Panc1 (cell line): ENCODE measurements around the gene EIF2S2.
"Not testable (repeated sequence)": the region's sequence is repeated elsewhere in the genome, so short reads cannot be mapped to it uniquely, and the experiment has no call there.

Experiments used
- CTCF ChIP-seq: fragments of 450-650 bp; IDR thresholded peaks from 2 replicates; pipeline ENCODE4 v1.5.1; 2017; ENCODE audit warnings: mild to moderate bottlenecking
- REST ChIP-seq, 2 experiments: IDR thresholded peaks; 2 replicates each; pipeline ENCODE4 v1.6.1; 2011 to 2012; ENCODE audit warnings: low read depth in 2 of 2, control low read depth in 1 of 2, low read length in 1 of 2, mild to moderate bottlenecking in 1 of 2, moderate library complexity in 1 of 2; ENCODE audit not compliant: insufficient read depth in 1 of 2

- TF ChIP-seq CTCF; REST (IDR thresholded peaks at IDR 0.05; ENCODE audit: insufficient read depth in 1 of 2, low read depth in 2 of 2, low read length in 1 of 2): not testable (repeated sequence)
These were observed 20.4 kb upstream of the EIF2S2 start for GRCh38 chr20:34132491-34132890.
